HCT116 (cell line): Measurements from ENCODE around the gene HDAC11. TPM values are rescaled to one million over a fixed set of nuclear protein-coding genes. Genes with fewer than 3 reads are reported as not detected.

Experiments used
- ATAC-seq: fragments of 200-7000 bp; cut with Tn5 transposase; 2 replicates; pipeline ENCODE4 v1.9.1; 2020; ENCODE audit warnings: mild to moderate bottlenecking, moderate library complexity
- BruUV-seq: library from RNA; stranded (reverse); fragments of 400-500 nt; replicated peaks from 2 replicates; lab custom pipeline; 2021; lab: Mats Ljungman, UMichigan
- CTCF ChIA-PET: fragments of 300-600 bp; sonication (Branson Sonifier 250); formaldehyde crosslinking; loops from one replicate; lab custom pipeline; 2021; ENCODE audit warnings: antibody characterized with exemption; lab: Charles Lee
- POLR2A ChIA-PET: fragments of 300-600, 350-600 bp; sonication (Branson Sonifier 250); formaldehyde crosslinking; loops from one replicate; lab custom pipeline; 2021; ENCODE audit warnings: antibody characterized with exemption; lab: Charles Lee
- RAD21 ChIA-PET, 2 experiments: fragments of 300-600 bp; sonication (Branson Sonifier 250); formaldehyde crosslinking; loops; one replicate each; lab custom pipeline; 2023; ENCODE audit warnings: low total read pairs in 2 of 2; ENCODE audit not compliant: uncharacterized antibody in 2 of 2, unreplicated experiment in 2 of 2, low non-redundant PET in 1 of 2; lab: Charles Lee
- DNase-seq: peaks from one replicate; pipeline ENCODE4 v3.0.0-alpha.2; 2010; ENCODE audit warnings: low read depth, low spot score
- H2AFZ ChIP-seq: fragments of 200-600 bp; shearing (Covaris generic), sonication (generic); 2 replicates; pipeline ENCODE4 v1.6.1; 2017; ENCODE audit warnings: low read depth, mixed run types, mixed read lengths, antibody characterized with exemption, low read length; ENCODE audit not compliant: poor library complexity, severe bottlenecking
- H3K27ac ChIP-seq: 2 replicates; pipeline ENCODE4 v1.5.1; 2012; ENCODE audit warnings: low read depth, low read length
- H3K27me3 ChIP-seq: fragments of 200-600 bp; sonication (generic); 2 replicates; pipeline ENCODE4 v1.6.1; 2016; ENCODE audit warnings: mixed run types, low read length, mixed read lengths; ENCODE audit not compliant: insufficient read depth
- H3K36me3 ChIP-seq, 2 experiments: fragments of 200-500 bp in 1 of 2; fragments of 200-600 bp in 1 of 2; sonication (Bioruptor generic) in 1 of 2; sonication (generic) in 1 of 2; 2 replicates each; pipeline versions ENCODE4 v1.5.1 to v1.6.1; 2014 to 2016; ENCODE audit warnings: low read length in 2 of 2, inconsistent platforms in 1 of 2, mixed read lengths in 1 of 2, mixed run types in 1 of 2; ENCODE audit not compliant: insufficient read depth in 2 of 2, control insufficient read depth in 1 of 2
- H3K4me1 ChIP-seq, 2 experiments: fragments of 200-600 bp in 1 of 2; sonication (generic) in 1 of 2; 2 replicates each; pipeline versions ENCODE4 v1.5.1 to v1.6.1; 2012 to 2017; ENCODE audit warnings: low read length in 2 of 2, inconsistent platforms in 1 of 2, mild to moderate bottlenecking in 1 of 2, mixed read lengths in 1 of 2, mixed run types in 1 of 2, moderate library complexity in 1 of 2; ENCODE audit not compliant: insufficient read depth in 2 of 2, control insufficient read depth in 1 of 2
- H3K4me2 ChIP-seq: fragments of 200-600 bp; sonication (generic); 2 replicates; pipeline ENCODE4 v1.6.1; 2017; ENCODE audit warnings: mixed run types, low read length, mixed read lengths
- H3K4me3 ChIP-seq, 2 experiments: fragments of 200-600 bp in 1 of 2; sonication (generic) in 1 of 2; replicated peaks in 1 of 2; 2 replicates each; pipeline ENCODE4 v1.5.1; 2011 to 2016; ENCODE audit warnings: low read length in 2 of 2, control low read depth in 1 of 2, low read depth in 1 of 2, mild to moderate bottlenecking in 1 of 2, mixed read lengths in 1 of 2, mixed run types in 1 of 2
- H3K79me2 ChIP-seq: fragments of 200-600 bp; sonication (generic); 2 replicates; pipeline ENCODE4 v1.6.1; 2017; ENCODE audit warnings: mild to moderate bottlenecking, mixed run types, low read length, moderate library complexity, mixed read lengths; ENCODE audit not compliant: insufficient read depth
- H3K9ac ChIP-seq: fragments of 200-600 bp; sonication (generic); 2 replicates; pipeline ENCODE4 v1.6.1; 2016; ENCODE audit warnings: low read length, mixed read lengths
- H3K9me2 ChIP-seq: fragments of 200-600 bp; sonication (generic), shearing (Covaris generic); 2 replicates; pipeline ENCODE4 v1.6.1; 2017; ENCODE audit warnings: mixed run types, mild to moderate bottlenecking, moderate library complexity; ENCODE audit not compliant: insufficient read depth
- H3K9me3 ChIP-seq, 2 experiments: fragments of 200-500 bp in 1 of 2; fragments of 200-600 bp in 1 of 2; sonication (Bioruptor generic) in 1 of 2; sonication (generic) in 1 of 2; 2 replicates each; pipeline ENCODE4 v1.6.1; 2014 to 2017; ENCODE audit warnings: low read length in 2 of 2, mixed read lengths in 2 of 2, inconsistent platforms in 1 of 2, low read depth in 1 of 2, mild to moderate bottlenecking in 1 of 2, mixed run types in 1 of 2, moderate library complexity in 1 of 2; ENCODE audit not compliant: control insufficient read depth in 1 of 2, insufficient read depth in 1 of 2
- H4K20me1 ChIP-seq: fragments of 200-600 bp; sonication (generic), shearing (Covaris generic); 2 replicates; pipeline ENCODE4 v1.6.1; 2017; ENCODE audit warnings: mixed run types, mild to moderate bottlenecking, moderate library complexity; ENCODE audit not compliant: insufficient read depth
- ATF3 ChIP-seq: IDR thresholded peaks from 2 replicates; pipeline ENCODE4 v1.6.1; 2012
- CBX3 ChIP-seq: IDR thresholded peaks from 2 replicates; pipeline ENCODE4 v1.6.1; 2012; ENCODE audit warnings: low read depth
- CEBPB ChIP-seq: IDR thresholded peaks from 2 replicates; pipeline ENCODE4 v1.6.1; 2012; ENCODE audit warnings: low read depth
- EGR1 ChIP-seq: IDR thresholded peaks from 2 replicates; pipeline ENCODE4 v1.6.1; 2012; ENCODE audit warnings: low read depth
- ELF1 ChIP-seq: IDR thresholded peaks from 2 replicates; pipeline ENCODE4 v1.6.1; 2012; ENCODE audit warnings: low read depth, borderline replicate concordance
- EZH2 ChIP-seq: fragments of 200-600 bp; sonication (generic); IDR thresholded peaks from 2 replicates; pipeline ENCODE4 v1.6.1; 2017; ENCODE audit warnings: antibody characterized with exemption, mixed run types
- EZH2phosphoT487 ChIP-seq: fragments of 200-600 bp; IDR thresholded peaks from 2 replicates; pipeline ENCODE4 v1.6.1; 2018; ENCODE audit warnings: antibody characterized with exemption, borderline replicate concordance
- JUND ChIP-seq: IDR thresholded peaks from 2 replicates; pipeline ENCODE4 v1.6.1; 2012
- POLR2A ChIP-seq: IDR thresholded peaks from 2 replicates; pipeline ENCODE4 v1.7.0; 2011; ENCODE audit warnings: borderline replicate concordance; ENCODE audit not compliant: insufficient read depth, insufficient read length; ENCODE audit errors: extremely low read depth
- POLR2AphosphoS5 ChIP-seq: IDR thresholded peaks from 2 replicates; pipeline ENCODE4 v1.6.1; 2011; ENCODE audit warnings: mild to moderate bottlenecking, low read depth, low read length, moderate library complexity
- RAD21 ChIP-seq: IDR thresholded peaks from 2 replicates; pipeline ENCODE4 v1.6.1; 2012; ENCODE audit warnings: low read depth, mild to moderate bottlenecking
- SIN3A ChIP-seq: IDR thresholded peaks from 2 replicates; pipeline ENCODE4 v1.6.1; 2012; ENCODE audit warnings: low read depth
- SP1 ChIP-seq: IDR thresholded peaks from 2 replicates; pipeline ENCODE4 v1.6.1; 2012; ENCODE audit warnings: low read depth
- SRF ChIP-seq: IDR thresholded peaks from 2 replicates; pipeline ENCODE4 v1.6.1; 2012; ENCODE audit warnings: low read depth
- TCF7L2 ChIP-seq: IDR thresholded peaks from 2 replicates; pipeline ENCODE4 v1.7.0; 2011; ENCODE audit warnings: borderline replicate concordance, inconsistent platforms; ENCODE audit not compliant: insufficient read depth, insufficient read length; ENCODE audit errors: extremely low read depth
- YY1 ChIP-seq: IDR thresholded peaks from 2 replicates; pipeline ENCODE4 v1.6.1; 2011; ENCODE audit warnings: low read length, low read depth, moderate library complexity, mild to moderate bottlenecking; ENCODE audit not compliant: insufficient replicate concordance; ENCODE audit errors: extremely low read depth
- ZBTB33 ChIP-seq: IDR thresholded peaks from 2 replicates; pipeline ENCODE4 v1.6.1; 2011; ENCODE audit warnings: mild to moderate bottlenecking, low read length, moderate library complexity; ENCODE audit not compliant: insufficient replicate concordance; ENCODE audit errors: extremely low read depth
- ZFX ChIP-seq: fragments of 450-650 bp; IDR thresholded peaks from 2 replicates; pipeline ENCODE4 v1.6.1; 2017
- ZNF274 ChIP-seq: fragments of 200-500 bp; sonication (Bioruptor generic); IDR thresholded peaks from 2 replicates; pipeline ENCODE4 v1.6.1; 2014; ENCODE audit warnings: mild to moderate bottlenecking, low read depth, low read length, inconsistent platforms
- intact Hi-C: fragments of 100-400 bp; cut with micrococcal nuclease; formaldehyde crosslinking; loops from 2 replicates; pipeline ENCODE4 v1.10.0; 2022
- total RNA-seq: library from RNA; stranded (reverse); gene quantifications from one replicate; pipeline ENCODE4 v1.2.1, GENCODE V29; 2021; ENCODE audit not compliant: unreplicated experiment

Gene HDAC11
- total RNA-seq, 1 experiment from 2014 or later, result 16.1 TPM

- TF ChIP-seq ZNF274 (no peak), RAD21 (no peak), EZH2phosphoT487 (no peak), ATF3 (no peak), CBX3 (no peak), EGR1 (no peak), SIN3A (no peak)
Observed at GRCh38 chr3:13519006-13519791, 39.1 kb downstream of the HDAC11 start (continued).

GRCh38 chr3:13520326-13520880, 40.3 kb downstream of the HDAC11 start:
- Histone ChIP-seq H3K27ac (no peak overlapping the region), H3K9me3 (no peaks in the 10 kb centered on the region), H3K36me3 (no peaks in the 10 kb centered on the region), H3K9me2 (no peaks in the 10 kb centered on the region), H3K4me2 (no peak overlapping the region), H3K4me1 (no peaks in the 10 kb centered on the region), H3K9ac (no peak overlapping the region), H2AFZ (no peak overlapping the region), H3K79me2 (no peaks in the 10 kb centered on the region), H3K4me3 (no peak overlapping the region), H3K27me3 (no peaks in the 10 kb centered on the region), H4K20me1 (no peaks in the 10 kb centered on the region)
- ChIA-PET RAD21 (no interaction called here), CTCF (interaction anchor here (0.9 to 1.1 kb wide), 2 partner anchors 8 to 128 kb away, joined by 3 read pairs; no protein-coding TSS in a partner anchor), POLR2A (no interaction called here)
- intact Hi-C loops, result no loop called here
- TF ChIP-seq EZH2 (no peak), EZH2phosphoT487 (no peak), TCF7L2 (no peak), POLR2AphosphoS5 (no peak), ZFX (no peak), RAD21 (no peak), EGR1 (no peak), JUND (no peak), SP1 (no peak), ELF1 (no peak), YY1 (no peak), POLR2A (no peak), CEBPB (no peak), ZBTB33 (no peak), CBX3 (no peak), SRF (no peak)
- DNase-seq (no peak), ATAC-seq (no peak)
- BruUV-seq, result no TSS peak
